ENCODE results near the gene FSTL5. TPM values are rescaled to one million over a fixed set of nuclear protein-coding genes. Genes with fewer than 3 reads are reported as not detected.

FSTL5 gene
- total RNA-seq, 1 experiment from 2014 or later: not detected

DNA sequence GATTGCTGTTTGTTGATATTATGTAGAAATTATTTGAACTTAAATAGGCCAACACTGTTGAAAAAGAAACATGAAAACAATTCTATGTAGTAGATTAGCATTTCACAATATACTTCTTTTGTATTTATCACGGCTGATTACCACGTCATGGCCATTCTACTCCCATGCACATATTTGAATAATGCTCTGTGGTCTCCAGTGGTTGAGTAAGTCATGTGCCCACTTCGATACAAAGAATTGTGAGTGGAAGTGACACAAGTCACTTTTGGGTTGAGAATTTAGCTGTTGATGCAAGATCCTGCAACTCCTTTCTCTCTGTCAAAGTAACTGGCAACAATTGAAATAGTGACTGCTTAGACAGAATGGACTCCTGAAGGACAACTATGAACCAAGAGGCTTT lies 6.7 kb upstream of the FSTL5 start:
- no peaks in the 10 kb centered on the region for H3K79me1 ChIP-seq (ENCODE audit: insufficient read depth, low read depth, low read length, poor library complexity, severe bottlenecking)
- H2BK15ac ChIP-seq (ENCODE audit: low read depth, low read length): no peak overlapping the region
- DNase-seq: no peak
- no peaks in the 10 kb centered on the region for H3K36me3 Mint-ChIP-seq (ENCODE audit: insufficient read depth in 1 of 3, low read depth in 3 of 3)
- H4K5ac ChIP-seq (ENCODE audit: insufficient read length, low read depth, low read length): no peak overlapping the region
- H3K27ac ChIP-seq (ENCODE audit: insufficient read length, low read depth, low read length): no peak overlapping the region
- no peak overlapping the region for H3K56ac ChIP-seq (ENCODE audit: insufficient read length, low read depth, low read length)
- no peak overlapping the region for H3K4me3 Mint-ChIP-seq
- H3T11ph ChIP-seq (ENCODE audit: low read length): no peak overlapping the region
- no peak overlapping the region for H3K4ac ChIP-seq (ENCODE audit: low read depth, low read length)
- no peak overlapping the region for H3K14ac ChIP-seq (ENCODE audit: insufficient read depth, low read length)
- no peaks in the 10 kb centered on the region for H3K4me1 ChIP-seq (ENCODE audit: insufficient read depth, low read length)
- H2BK12ac ChIP-seq (ENCODE audit: insufficient read length, low read depth, low read length): no peak overlapping the region
- H3K23ac ChIP-seq (ENCODE audit: insufficient read length, low read depth, low read length): no peak overlapping the region
- H3K4me1 Mint-ChIP-seq: no peaks in the 10 kb centered on the region
- no peak overlapping the region for H4K8ac ChIP-seq (replicated peaks; ENCODE audit: insufficient read length, low read depth, low read length)
- H3K9ac ChIP-seq (ENCODE audit: extremely low read depth, insufficient read length, low read length): no peak overlapping the region
- no peak overlapping the region for H2BK5ac ChIP-seq (ENCODE audit: insufficient read length, low read length)
- no peak overlapping the region for H2BK120ac ChIP-seq (ENCODE audit: low read depth, low read length, poor library complexity, severe bottlenecking)
- H3K9me3 Mint-ChIP-seq: no peaks in the 10 kb centered on the region
- H4K20me1 ChIP-seq (ENCODE audit: control insufficient read depth, insufficient read depth, insufficient read length): no peaks in the 10 kb centered on the region
- no peak overlapping the region for H3K27ac Mint-ChIP-seq
- no peaks in the 10 kb centered on the region for H3K23me2 ChIP-seq (ENCODE audit: insufficient read length, low read depth, low read length, poor library complexity, severe bottlenecking)
- peaks cover 7% of the 10 kb centered on the region for H3K27me3 Mint-ChIP-seq (ENCODE audit: low read depth)
- H4K91ac ChIP-seq (ENCODE audit: insufficient read length, low read depth, low read length): no peak overlapping the region
- TF ChIP-seq, protein P1, sequence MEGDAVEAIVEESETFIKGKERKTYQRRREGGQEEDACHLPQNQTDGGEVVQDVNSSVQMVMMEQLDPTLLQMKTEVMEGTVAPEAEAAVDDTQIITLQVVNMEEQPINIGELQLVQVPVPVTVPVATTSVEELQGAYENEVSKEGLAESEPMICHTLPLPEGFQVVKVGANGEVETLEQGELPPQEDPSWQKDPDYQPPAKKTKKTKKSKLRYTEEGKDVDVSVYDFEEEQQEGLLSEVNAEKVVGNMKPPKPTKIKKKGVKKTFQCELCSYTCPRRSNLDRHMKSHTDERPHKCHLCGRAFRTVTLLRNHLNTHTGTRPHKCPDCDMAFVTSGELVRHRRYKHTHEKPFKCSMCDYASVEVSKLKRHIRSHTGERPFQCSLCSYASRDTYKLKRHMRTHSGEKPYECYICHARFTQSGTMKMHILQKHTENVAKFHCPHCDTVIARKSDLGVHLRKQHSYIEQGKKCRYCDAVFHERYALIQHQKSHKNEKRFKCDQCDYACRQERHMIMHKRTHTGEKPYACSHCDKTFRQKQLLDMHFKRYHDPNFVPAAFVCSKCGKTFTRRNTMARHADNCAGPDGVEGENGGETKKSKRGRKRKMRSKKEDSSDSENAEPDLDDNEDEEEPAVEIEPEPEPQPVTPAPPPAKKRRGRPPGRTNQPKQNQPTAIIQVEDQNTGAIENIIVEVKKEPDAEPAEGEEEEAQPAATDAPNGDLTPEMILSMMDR (conservative IDR thresholded peaks at IDR 0.05): no peak
- H3K18ac ChIP-seq (ENCODE audit: insufficient read length, low read depth, low read length): no peak overlapping the region
- H2AFZ ChIP-seq (ENCODE audit: low read length): no peak overlapping the region
- no peaks in the 10 kb centered on the region for H3K27me3 ChIP-seq (ENCODE audit: insufficient read depth, low read length)
- H3K9me3 ChIP-seq (ENCODE audit: control insufficient read depth, low read depth, low read length): no peaks in the 10 kb centered on the region
- no peak overlapping the region for H2BK20ac ChIP-seq (ENCODE audit: low read depth, low read length, poor library complexity, severe bottlenecking)
- no peak overlapping the region for H3K4me2 ChIP-seq (ENCODE audit: insufficient read depth, insufficient read length, low read length)
- WGBS (ENCODE audit: extremely low coverage, insufficient read length, low lambda C conversion rate): no CpG with 5 or more reads among the region's 3 CpGs
- H3K79me2 ChIP-seq (ENCODE audit: insufficient read depth, low read length): no peaks in the 10 kb centered on the region
- no peak overlapping the region for H2AK5ac ChIP-seq (ENCODE audit: insufficient read length, low read length)

All from H9 (cell line).